ENCODE data around the gene NNT.
"Not testable (repeated sequence)": the region's sequence is repeated elsewhere in the genome, so short reads cannot be mapped to it uniquely, and the experiment has no call there.

NNT gene

GRCh38 chr5:43667379-43667778 is 64.4 kb downstream of the NNT start:
- DNase-seq (ENCODE audit: low read depth) = not testable (repeated sequence)

GRCh38 chr5:43674536-43674935 is 71.6 kb downstream of the NNT start:
- DNase-seq (ENCODE audit: low read depth) = no peak

- no peak for DNase-seq (ENCODE audit: low read depth)
Observed at GRCh38 chr5:43675357-43675756, 72.4 kb downstream of the NNT start.

GRCh38 chr5:43676083-43676840 is 73.3 kb downstream of the NNT start:
- no peak for DNase-seq (ENCODE audit: low read depth)

- DNase-seq (ENCODE audit: low read depth) = no peak
Observed at GRCh38 chr5:43677253-43677652, 74.3 kb downstream of the NNT start.

- DNase-seq (ENCODE audit: low read depth) = no peak
Observed at GRCh38 chr5:43679214-43679613, 76.2 kb downstream of the NNT start.

- no peak for DNase-seq (ENCODE audit: low read depth)
Observed at GRCh38 chr5:43680286-43680685, 77.3 kb downstream of the NNT start.

GRCh38 chr5:43683884-43684471 is 81.0 kb downstream of the NNT start:
- no peak for DNase-seq (ENCODE audit: low read depth)

- DNase-seq (ENCODE audit: low read depth) = no peak
Observed at GRCh38 chr5:43685252-43685950, 82.4 kb downstream of the NNT start.

GRCh38 chr5:43687275-43687674 is 84.3 kb downstream of the NNT start:
- DNase-seq (ENCODE audit: low read depth) = no peak

- DNase-seq (ENCODE audit: low read depth) = no peak
Observed at GRCh38 chr5:43691275-43691674, 88.3 kb downstream of the NNT start.

GRCh38 chr5:43691893-43692292 is 88.9 kb downstream of the NNT start:
- no peak for DNase-seq (ENCODE audit: low read depth)

GRCh38 chr5:43693411-43693810 is 90.4 kb downstream of the NNT start:
- DNase-seq (ENCODE audit: low read depth) = no peak

GRCh38 chr5:43694027-43694426 is 91.0 kb downstream of the NNT start:
- no peak for DNase-seq (ENCODE audit: low read depth)

GRCh38 chr5:43696444-43696843 is 93.5 kb downstream of the NNT start:
- not testable (repeated sequence) for DNase-seq (ENCODE audit: low read depth)

GRCh38 chr5:43699910-43700309 is 96.9 kb downstream of the NNT start:
- DNase-seq (ENCODE audit: low read depth) = no peak

GRCh38 chr5:43700601-43701000 is 97.6 kb downstream of the NNT start:
- DNase-seq (ENCODE audit: low read depth) = no peak

GRCh38 chr5:43701227-43701626 is 98.2 kb downstream of the NNT start:
- no peak for DNase-seq (ENCODE audit: low read depth)

GRCh38 chr5:43702293-43702692 is 99.3 kb downstream of the NNT start:
- no peak for DNase-seq (ENCODE audit: low read depth)

GRCh38 chr5:43702815-43703214 is 99.8 kb downstream of the NNT start:
- no peak for DNase-seq (ENCODE audit: low read depth)

- no peak for DNase-seq (ENCODE audit: low read depth)
Observed at GRCh38 chr5:43704243-43704642, 101.3 kb downstream of the NNT start.

GRCh38 chr5:43706576-43706975 is 103.6 kb downstream of the NNT start:
- not testable (repeated sequence) for DNase-seq (ENCODE audit: low read depth)

- DNase-seq (ENCODE audit: low read depth) = no peak
Observed at GRCh38 chr5:43711496-43711895, 108.5 kb downstream of the NNT start.

All from stimulated activated CD4-positive, alpha-beta T cell treated with anti-CD3 and anti-CD28 coated beads, Interleukin-2, amount 100 ng/mL, for 4 hours (primary cell).